ENCODE results near the gene ETS1. TPM values are rescaled to one million over a fixed set of nuclear protein-coding genes. Genes with fewer than 3 reads are reported as not detected.

ETS1 gene
- total RNA-seq, 2 experiments from 2014 or later: 568 to 580 TPM

DNA sequence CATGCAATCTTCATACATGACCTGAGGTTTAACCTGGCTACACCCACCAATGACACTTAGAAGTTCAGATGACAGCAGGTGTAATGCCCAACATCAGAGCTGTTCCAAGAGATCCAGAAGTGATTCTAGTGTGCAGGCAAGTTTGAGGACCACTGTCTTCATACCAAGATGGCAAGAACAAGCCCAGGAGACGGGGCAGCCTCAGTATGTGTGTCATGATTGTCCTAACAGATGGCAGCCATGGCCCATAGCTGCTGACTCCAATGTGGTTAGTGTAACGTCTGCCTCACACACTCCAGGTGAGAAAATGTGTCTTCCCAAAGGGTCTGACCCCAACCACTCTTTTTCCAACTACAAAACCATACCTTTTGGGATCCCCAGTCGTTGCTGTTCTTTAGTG lies 97.3 kb downstream of the ETS1 start:
- DNase-seq: no peak
- Mint-ChIP-seq H3K9me3 (no peaks in the 10 kb centered on the region), H3K27ac (peak overlapping the region; percentile 95), H3K27me3 (no peaks in the 10 kb centered on the region), H3K36me3 (peaks cover 78% of the 10 kb centered on the region), H3K4me1 (peaks cover 89% of the 10 kb centered on the region), H3K4me3 (peak overlapping the region; percentile 80)
- POLR2A ChIA-PET: interaction anchor here (0.9 to 34.4 kb wide), 7 partner anchors 3 to 167 kb away, joined by 3 to 716 read pairs (median 5); no protein-coding TSS in a partner anchor
- ATAC-seq (ENCODE audit: low read depth): no peak

DNA sequence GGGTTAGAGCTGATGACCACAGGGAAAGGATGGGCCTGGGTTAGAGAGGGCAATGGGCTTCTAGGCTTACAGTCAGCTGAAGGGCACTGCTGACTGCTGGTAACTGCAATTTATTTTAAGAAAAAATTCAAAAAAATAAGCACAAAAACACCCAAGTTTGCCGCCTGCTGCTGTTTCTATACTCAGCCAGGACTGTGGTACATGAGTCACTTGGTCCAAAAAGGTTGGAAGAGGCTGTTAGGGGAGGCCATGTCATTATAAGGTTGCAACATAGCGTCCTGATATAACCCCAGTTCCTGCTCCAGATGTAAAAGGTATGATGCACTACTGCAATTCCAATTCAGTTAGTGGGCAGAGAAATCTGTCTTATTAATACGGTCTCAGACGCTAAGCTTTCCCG lies 98.9 kb downstream of the ETS1 start:
- ATAC-seq (ENCODE audit: low read depth) (peak; percentile 34), DNase-seq (no peak)
- POLR2A ChIA-PET: interaction anchor here (14.4 to 34.4 kb wide), 3 partner anchors 2 to 17 kb away, joined by 241 to 716 read pairs (median 716); no protein-coding TSS in a partner anchor
- no peaks in the 10 kb centered on the region for H3K9me3 Mint-ChIP-seq
- peak overlapping the region; percentile 95 for H3K27ac Mint-ChIP-seq
- peaks cover 86% of the 10 kb centered on the region for H3K36me3 Mint-ChIP-seq
- peaks cover 90% of the 10 kb centered on the region for H3K4me1 Mint-ChIP-seq
- H3K4me3 Mint-ChIP-seq: peak overlapping the region; percentile 70
- no peaks in the 10 kb centered on the region for H3K27me3 Mint-ChIP-seq

DNA sequence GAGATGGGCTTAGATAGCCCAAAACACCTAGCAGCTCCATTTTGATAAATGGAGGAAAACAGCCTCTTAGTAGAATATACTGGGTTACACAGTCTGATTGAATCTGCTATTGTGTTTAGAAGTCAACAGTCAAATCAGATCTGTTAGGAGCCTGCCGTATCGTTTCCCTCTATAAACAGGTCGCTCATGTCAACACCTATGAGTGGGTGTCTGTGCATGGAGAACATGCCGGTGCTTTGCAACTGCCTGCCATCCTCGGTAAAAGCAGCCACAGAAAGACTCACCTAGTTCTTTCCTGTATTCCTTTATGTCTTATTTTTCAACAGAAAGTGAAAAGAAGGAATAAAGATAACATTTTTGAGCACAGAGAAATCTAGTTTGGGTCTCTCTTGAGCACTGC lies 99.4 kb downstream of the ETS1 start:
- Mint-ChIP-seq H3K4me3 (peak overlapping the region; percentile 70), H3K27me3 (no peaks in the 10 kb centered on the region), H3K27ac (peak overlapping the region; percentile 95), H3K4me1 (peaks cover 90% of the 10 kb centered on the region), H3K9me3 (no peaks in the 10 kb centered on the region), H3K36me3 (peaks cover 87% of the 10 kb centered on the region)
- peak; percentile 11 for ATAC-seq (ENCODE audit: low read depth)
- POLR2A ChIA-PET: interaction anchor here (0.6 to 34.4 kb wide), 6 partner anchors 1 to 185 kb away, joined by 3 to 716 read pairs (median 124); no protein-coding TSS in a partner anchor
- DNase-seq: no peak

DNA sequence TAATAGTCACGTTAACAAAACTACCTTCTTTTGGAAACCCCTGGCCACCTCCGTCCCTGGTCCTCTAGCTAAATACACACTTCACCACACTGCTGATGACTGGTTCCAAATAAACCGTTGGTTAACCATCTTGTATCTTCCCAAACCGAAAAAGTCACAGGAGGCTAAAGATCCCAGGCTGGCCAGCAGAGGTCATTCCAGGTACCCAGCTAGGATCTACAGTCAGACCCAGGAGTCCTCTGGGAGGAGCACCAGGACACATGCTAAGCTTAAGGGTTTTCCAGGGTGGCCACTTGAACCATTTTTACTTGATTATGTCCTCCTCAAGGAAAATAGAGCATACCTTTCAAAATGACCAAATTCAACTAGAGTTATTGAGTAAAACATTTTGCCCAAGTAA lies 103.2 kb downstream of the ETS1 start:
- POLR2A ChIA-PET: interaction anchor here (0.8 to 17.8 kb wide), 5 partner anchors 12 to 194 kb away, joined by 3 to 716 read pairs (median 13); no protein-coding TSS in a partner anchor
- no peaks in the 10 kb centered on the region for H3K9me3 Mint-ChIP-seq
- peak overlapping the region; percentile 97 for H3K27ac Mint-ChIP-seq
- H3K27me3 Mint-ChIP-seq: no peaks in the 10 kb centered on the region
- ATAC-seq (ENCODE audit: low read depth): no peak
- H3K36me3 Mint-ChIP-seq: peaks cover 89% of the 10 kb centered on the region
- H3K4me1 Mint-ChIP-seq: peaks cover 88% of the 10 kb centered on the region
- no peak for DNase-seq
- H3K4me3 Mint-ChIP-seq: peak overlapping the region; percentile 86

DNA sequence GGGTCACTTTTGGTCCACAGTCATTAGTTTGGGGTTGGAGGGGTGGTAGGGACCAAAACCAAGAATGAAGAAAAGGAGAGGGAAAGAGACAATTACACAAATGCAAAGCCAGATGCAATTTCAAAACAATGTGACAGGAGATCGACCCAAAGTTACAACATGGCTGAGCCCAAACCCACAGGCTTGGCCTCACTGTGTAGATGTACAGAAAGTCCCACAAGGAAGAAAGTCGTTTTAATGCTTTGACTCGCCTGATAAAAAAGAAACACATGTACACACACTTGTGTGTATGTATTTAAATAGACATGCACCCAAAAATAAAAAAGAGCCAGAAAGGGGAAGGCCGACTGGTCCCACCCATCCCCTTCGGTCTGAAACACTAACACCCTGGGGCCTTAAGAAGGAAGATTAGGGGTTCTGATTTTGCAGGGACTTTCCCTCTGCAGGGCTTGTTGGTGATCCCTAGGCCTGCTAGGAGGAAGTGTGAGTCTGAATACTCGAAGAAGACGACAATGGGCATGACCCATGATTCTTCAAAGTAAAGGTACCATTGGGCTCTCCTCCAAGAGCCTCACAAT lies 104.1 kb downstream of the ETS1 start:
- Mint-ChIP-seq H3K4me1 (peaks cover 89% of the 10 kb centered on the region), H3K36me3 (peaks cover 89% of the 10 kb centered on the region), H3K9me3 (no peaks in the 10 kb centered on the region), H3K4me3 (peak overlapping the region; percentile 86), H3K27ac (peak overlapping the region; percentile 97), H3K27me3 (no peaks in the 10 kb centered on the region)
- DNase-seq (no peak), ATAC-seq (ENCODE audit: low read depth) (peak; percentile 27)
- POLR2A ChIA-PET: interaction anchor here (0.8 to 17.8 kb wide), 8 partner anchors 11 to 193 kb away, joined by 3 to 716 read pairs (median 10); no protein-coding TSS in a partner anchor

DNA sequence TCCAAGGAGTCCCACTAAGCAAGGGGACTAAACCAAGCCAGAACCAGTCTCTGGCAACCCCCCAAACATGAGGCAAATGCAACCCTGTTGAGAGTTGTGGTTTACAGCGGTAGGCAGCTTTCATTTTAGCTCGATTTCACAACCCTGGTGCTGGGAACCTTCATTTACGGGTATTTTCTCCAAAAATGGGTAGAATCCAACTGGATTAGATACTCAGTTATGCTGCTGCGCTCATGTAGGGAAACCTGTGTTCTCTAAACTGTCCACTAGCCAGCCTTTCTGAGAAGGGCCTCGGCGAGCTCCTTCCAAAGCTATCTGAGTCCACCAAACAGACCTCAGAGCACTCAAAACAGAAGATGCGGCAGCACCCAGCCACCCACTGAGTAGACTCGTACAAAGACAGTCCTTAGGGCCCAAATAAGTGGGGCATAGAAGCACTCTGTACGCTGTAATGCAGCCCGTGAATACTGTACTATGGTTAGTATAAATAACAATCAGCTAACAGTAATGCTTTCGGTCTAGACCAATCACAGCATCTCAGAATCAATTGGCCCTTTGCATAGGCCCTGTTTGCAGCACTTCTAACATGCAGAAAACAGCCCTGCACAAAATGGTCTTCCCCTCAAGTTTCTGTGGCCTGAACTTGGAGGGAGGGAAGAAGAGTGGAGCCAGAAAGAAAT lies 104.7 kb downstream of the ETS1 start:
- H3K4me1 Mint-ChIP-seq: peaks cover 88% of the 10 kb centered on the region
- peak; percentile 61 for ATAC-seq (ENCODE audit: low read depth)

DNA sequence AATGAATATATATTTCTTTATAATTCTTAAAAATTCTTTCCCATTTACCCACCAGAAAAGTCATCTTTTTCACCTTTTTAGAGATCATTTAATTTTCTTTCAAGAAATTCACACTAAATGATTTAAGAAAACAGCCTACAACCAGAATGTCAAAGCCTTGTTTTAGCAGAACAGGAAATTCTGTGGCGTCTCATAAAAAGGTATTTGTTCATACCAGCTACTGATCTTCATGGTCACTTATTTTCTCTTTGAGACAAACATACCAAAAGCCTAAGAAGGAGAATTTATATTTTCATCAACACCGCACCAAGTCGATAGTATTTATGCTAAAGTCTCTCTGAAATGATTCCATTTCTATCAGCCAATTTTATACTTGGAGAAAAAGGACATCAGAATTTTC lies 105.3 kb downstream of the ETS1 start:
- H3K27me3 Mint-ChIP-seq: no peaks in the 10 kb centered on the region
- H3K4me3 Mint-ChIP-seq: peak overlapping the region; percentile 86
- no peaks in the 10 kb centered on the region for H3K9me3 Mint-ChIP-seq
- peaks cover 92% of the 10 kb centered on the region for H3K36me3 Mint-ChIP-seq
- H3K4me1 Mint-ChIP-seq: peaks cover 92% of the 10 kb centered on the region
- DNase-seq (no peak), ATAC-seq (ENCODE audit: low read depth) (no peak)
- POLR2A ChIA-PET: interaction anchor here (1.0 to 17.8 kb wide), 10 partner anchors 10 to 191 kb away, joined by 3 to 716 read pairs (median 6); no protein-coding TSS in a partner anchor
- peak overlapping the region; percentile 97 for H3K27ac Mint-ChIP-seq

More for the DNA sequence above, 104.7 kb downstream of the ETS1 start:
- Mint-ChIP-seq H3K27me3 (no peaks in the 10 kb centered on the region), H3K9me3 (no peaks in the 10 kb centered on the region), H3K36me3 (peaks cover 88% of the 10 kb centered on the region), H3K27ac (peak overlapping the region; percentile 97), H3K4me3 (peak overlapping the region; percentile 86)
- POLR2A ChIA-PET: interaction anchor here (1.0 to 17.8 kb wide), 10 partner anchors 10 to 192 kb away, joined by 3 to 716 read pairs (median 6); no protein-coding TSS in a partner anchor
- no peak for DNase-seq

DNA sequence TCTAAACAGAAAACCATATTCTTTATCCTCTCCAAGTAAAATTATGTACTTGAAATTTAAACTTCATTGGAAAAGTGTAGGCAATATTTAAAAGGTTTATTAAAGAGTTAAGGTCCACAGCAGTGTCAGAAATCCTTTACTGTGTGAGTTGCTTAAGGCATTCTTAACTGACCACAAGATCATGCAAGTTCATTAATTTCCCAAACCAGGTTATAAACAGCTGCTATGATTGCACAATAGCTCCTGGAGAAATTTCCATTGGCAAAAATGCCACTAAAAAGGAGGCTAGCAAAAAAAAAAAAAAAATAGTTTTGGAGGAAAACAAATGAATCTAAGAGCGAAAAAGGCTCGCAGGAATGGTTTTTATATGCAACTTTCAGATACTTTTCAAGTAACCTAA lies 106.2 kb downstream of the ETS1 start:
- Mint-ChIP-seq H3K4me1 (peaks cover 92% of the 10 kb centered on the region), H3K27me3 (no peaks in the 10 kb centered on the region), H3K36me3 (peaks cover 90% of the 10 kb centered on the region), H3K4me3 (peak overlapping the region; percentile 86), H3K9me3 (no peaks in the 10 kb centered on the region), H3K27ac (peak overlapping the region; percentile 97)
- POLR2A ChIA-PET: interaction anchor here (0.6 to 17.8 kb wide), 10 partner anchors 9 to 191 kb away, joined by 3 to 716 read pairs (median 5); no protein-coding TSS in a partner anchor
- ATAC-seq (ENCODE audit: low read depth) (no peak), DNase-seq (no peak)

DNA sequence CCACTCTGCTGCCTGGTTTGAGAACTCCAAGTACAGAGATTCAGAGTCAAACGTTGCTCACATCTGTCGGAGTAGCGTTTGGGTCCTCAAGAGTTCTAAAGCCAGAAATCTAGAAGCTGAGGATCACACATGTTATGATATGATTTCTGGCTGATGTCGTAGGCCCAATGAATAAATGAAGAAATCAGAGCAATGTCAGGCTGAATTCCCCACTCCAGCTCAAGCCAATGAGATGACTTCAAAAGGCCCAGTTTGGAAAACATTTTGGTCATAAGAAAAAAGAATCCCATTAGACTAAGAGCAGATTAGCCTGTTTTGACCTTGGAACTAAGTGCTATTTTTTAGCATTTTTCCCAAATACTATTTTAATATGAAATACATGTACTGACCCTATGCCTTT lies 106.7 kb downstream of the ETS1 start:
- H3K4me3 Mint-ChIP-seq: peak overlapping the region; percentile 86
- H3K4me1 Mint-ChIP-seq: peaks cover 92% of the 10 kb centered on the region
- peak overlapping the region; percentile 97 for H3K27ac Mint-ChIP-seq
- no peaks in the 10 kb centered on the region for H3K9me3 Mint-ChIP-seq
- no peak for ATAC-seq (ENCODE audit: low read depth)
- POLR2A ChIA-PET: interaction anchor here (0.6 to 17.8 kb wide), 10 partner anchors 9 to 191 kb away, joined by 3 to 716 read pairs (median 4); no protein-coding TSS in a partner anchor
- H3K36me3 Mint-ChIP-seq: peaks cover 90% of the 10 kb centered on the region
- H3K27me3 Mint-ChIP-seq: no peaks in the 10 kb centered on the region
- no peak for DNase-seq

DNA sequence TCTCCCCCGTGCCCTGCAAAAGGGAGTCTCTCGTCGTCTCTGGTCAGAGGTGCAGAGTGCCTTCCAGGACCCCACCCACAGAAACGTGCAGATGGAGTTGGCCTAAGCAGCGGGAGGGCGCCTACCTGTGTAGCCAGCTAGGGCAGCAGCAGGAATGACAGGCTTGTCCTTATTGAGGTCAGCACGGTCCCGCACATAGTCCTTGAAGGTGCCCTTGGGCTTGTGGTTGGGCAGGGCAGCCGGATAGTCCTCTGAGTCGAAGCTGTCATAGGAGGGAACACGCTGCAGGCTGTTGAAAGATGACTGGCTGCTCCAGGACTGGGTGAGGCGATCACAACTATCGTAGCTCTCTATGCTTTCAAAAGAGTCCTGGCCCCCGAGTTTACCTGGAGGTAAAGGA lies 107.3 kb downstream of the ETS1 start:
- peak overlapping the region; percentile 97 for H3K27ac Mint-ChIP-seq
- POLR2A ChIA-PET: interaction anchor here (0.9 to 17.8 kb wide), 10 partner anchors 9 to 190 kb away, joined by 3 to 716 read pairs (median 4); no protein-coding TSS in a partner anchor
- ATAC-seq (ENCODE audit: low read depth) (no peak), DNase-seq (no peak)
- peak overlapping the region; percentile 86 for H3K4me3 Mint-ChIP-seq
- H3K4me1 Mint-ChIP-seq: peaks cover 90% of the 10 kb centered on the region
- no peaks in the 10 kb centered on the region for H3K27me3 Mint-ChIP-seq
- H3K36me3 Mint-ChIP-seq: peaks cover 90% of the 10 kb centered on the region
- no peaks in the 10 kb centered on the region for H3K9me3 Mint-ChIP-seq

DNA sequence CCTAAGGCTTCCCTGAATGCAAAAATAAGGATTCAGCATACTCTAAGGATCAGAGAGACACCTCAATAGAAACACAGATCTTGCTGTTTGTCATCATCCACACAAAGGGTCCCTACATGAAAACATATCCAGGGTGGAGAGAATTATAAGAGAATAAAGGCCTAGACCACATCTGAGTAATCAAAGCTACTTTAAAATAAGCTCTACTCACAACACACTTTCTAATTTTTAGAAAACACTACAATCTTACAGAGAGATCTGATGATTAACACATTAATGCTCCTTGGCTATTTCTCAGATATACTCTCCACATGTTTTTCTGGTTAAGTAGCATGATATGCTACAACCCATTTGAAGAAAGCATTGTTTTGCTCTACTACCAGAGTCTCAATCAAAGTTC lies 108.2 kb downstream of the ETS1 start:
- Mint-ChIP-seq H3K27me3 (no peaks in the 10 kb centered on the region), H3K9me3 (no peaks in the 10 kb centered on the region), H3K4me3 (peak overlapping the region; percentile 86), H3K4me1 (peaks cover 91% of the 10 kb centered on the region), H3K36me3 (peaks cover 90% of the 10 kb centered on the region), H3K27ac (peak overlapping the region; percentile 97)
- no peak for ATAC-seq (ENCODE audit: low read depth)
- POLR2A ChIA-PET: interaction anchor here (1.0 to 17.8 kb wide), 6 partner anchors 10 to 189 kb away, joined by 3 to 716 read pairs (median 6); no protein-coding TSS in a partner anchor
- DNase-seq: no peak

DNA sequence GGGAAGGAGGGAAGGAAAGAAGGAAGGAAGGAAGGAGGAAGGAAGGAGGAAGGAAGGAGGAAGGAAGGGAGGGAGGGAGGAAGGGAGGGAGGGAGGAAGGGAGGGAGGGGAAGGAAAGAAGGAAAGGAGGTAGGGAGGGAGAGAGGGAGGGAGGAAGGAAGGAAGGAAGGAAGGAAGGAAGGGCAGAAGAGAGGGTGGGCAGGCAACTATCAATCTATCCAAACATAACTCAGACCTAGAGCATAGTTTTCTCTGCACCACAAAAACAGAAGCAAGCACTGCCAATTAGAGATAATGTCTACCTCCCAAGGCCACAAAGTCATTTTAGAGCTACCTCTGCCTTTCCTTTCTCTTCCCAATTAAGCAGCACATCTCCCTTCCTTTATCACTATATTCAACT lies 109.1 kb downstream of the ETS1 start:
- DNase-seq (no peak), ATAC-seq (ENCODE audit: low read depth) (no peak)
- H3K9me3 Mint-ChIP-seq: no peaks in the 10 kb centered on the region
- no peaks in the 10 kb centered on the region for H3K27me3 Mint-ChIP-seq
- H3K27ac Mint-ChIP-seq: peak overlapping the region; percentile 97
- H3K4me3 Mint-ChIP-seq: peak overlapping the region; percentile 86
- peaks cover 91% of the 10 kb centered on the region for H3K4me1 Mint-ChIP-seq
- H3K36me3 Mint-ChIP-seq: peaks cover 90% of the 10 kb centered on the region
- POLR2A ChIA-PET: interaction anchor here (0.9 to 17.8 kb wide), 2 partner anchors 13 to 27 kb away, joined by 3 to 716 read pairs; no protein-coding TSS in a partner anchor

DNA sequence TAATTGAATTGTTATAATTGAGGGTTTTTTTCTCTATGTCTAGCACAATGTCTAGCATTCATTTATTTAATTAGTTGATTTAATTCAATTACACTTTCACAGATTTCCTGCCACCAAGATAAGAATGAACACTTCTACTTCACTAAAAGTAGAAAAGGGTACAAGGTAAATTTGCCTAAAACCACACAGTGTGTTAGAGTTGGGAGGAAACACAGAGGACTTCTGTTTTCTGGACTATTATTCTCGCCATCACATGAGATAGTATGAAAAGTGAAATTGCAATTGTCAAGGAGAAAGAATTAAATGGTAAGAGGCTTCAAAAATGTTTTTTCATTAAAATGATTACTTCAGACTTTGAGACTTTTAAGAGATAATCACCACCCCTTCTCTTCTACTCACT lies 109.5 kb downstream of the ETS1 start:
- POLR2A ChIA-PET: interaction anchor here (0.9 to 17.8 kb wide), 6 partner anchors 11 to 175 kb away, joined by 3 to 716 read pairs (median 130); no protein-coding TSS in a partner anchor
- H3K27me3 Mint-ChIP-seq: no peaks in the 10 kb centered on the region
- DNase-seq (no peak), ATAC-seq (ENCODE audit: low read depth) (no peak)
- H3K9me3 Mint-ChIP-seq: no peaks in the 10 kb centered on the region
- H3K36me3 Mint-ChIP-seq: peaks cover 90% of the 10 kb centered on the region
- H3K4me1 Mint-ChIP-seq: peaks cover 91% of the 10 kb centered on the region
- H3K4me3 Mint-ChIP-seq: peak overlapping the region; percentile 74
- peak overlapping the region; percentile 97 for H3K27ac Mint-ChIP-seq

Data from activated naive CD8-positive, alpha-beta T cell treated with anti-CD3 and anti-CD28 coated beads, Interleukin-2, amount 10 ng/mL, durations not matched to agents 7 days and 5 days (primary cell).